ENCODE measurements around the gene GSTO1. TPM values are rescaled to one million over a fixed set of nuclear protein-coding genes. Genes with fewer than 3 reads are reported as not detected.

The GSTO1 gene
- total and polyA plus RNA-seq, 2 of the 13 experiments (the other 11 are each of a cell fraction or from before 2014, with no cell fraction given), result 228 to 300 TPM

GRCh38 chr10:104255311-104255981 is 754 bp downstream of the GSTO1 start (continued):
- TF ChIP-seq MLX (CRISPR knock-in tag; IDR thresholded peaks at IDR 0.05) (0 out of 2 replicates have a peak, but pooled peaks have one; percentile 7), BCL6 (CRISPR knock-in tag; IDR thresholded peaks at IDR 0.05) (peak; percentile 31; the same call in 1 of the 2 replicates), ASH2L (IDR thresholded peaks at IDR 0.05; ENCODE audit: insufficient read length, low read depth, low read length) (peak; percentile 20), HNF4A (CRISPR knock-in tag; IDR thresholded peaks at IDR 0.05) (peak; percentile 41), KDM4B (CRISPR knock-in tag; IDR thresholded peaks at IDR 0.05) (no peak), DNMT1 (CRISPR knock-in tag; IDR thresholded peaks at IDR 0.05) (no peak), ZIK1 (CRISPR knock-in tag; IDR thresholded peaks at IDR 0.05; ENCODE audit: borderline replicate concordance, low read depth) (no peak), ZNF414 (CRISPR knock-in tag; IDR thresholded peaks at IDR 0.05) (no peak), ZNF12 (CRISPR knock-in tag; IDR thresholded peaks at IDR 0.05) (no peak), WIZ (CRISPR knock-in tag; IDR thresholded peaks at IDR 0.05) (no peak), MEF2D (CRISPR knock-in tag; IDR thresholded peaks at IDR 0.05) (no peak), POLR2G (IDR thresholded peaks at IDR 0.05; ENCODE audit: low read depth, low read length) (peak; percentile 62), ARNTL (CRISPR knock-in tag; IDR thresholded peaks at IDR 0.05) (no peak), ZNF720 (CRISPR knock-in tag; IDR thresholded peaks at IDR 0.05) (no peak), XRCC5 (optimal IDR thresholded peaks at IDR 0.05; ENCODE audit: low read length) (no peak), ZNF484 (CRISPR knock-in tag; IDR thresholded peaks at IDR 0.05; ENCODE audit: borderline replicate concordance, low read depth) (no peak)
- TF ChIP-seq, protein P1, sequence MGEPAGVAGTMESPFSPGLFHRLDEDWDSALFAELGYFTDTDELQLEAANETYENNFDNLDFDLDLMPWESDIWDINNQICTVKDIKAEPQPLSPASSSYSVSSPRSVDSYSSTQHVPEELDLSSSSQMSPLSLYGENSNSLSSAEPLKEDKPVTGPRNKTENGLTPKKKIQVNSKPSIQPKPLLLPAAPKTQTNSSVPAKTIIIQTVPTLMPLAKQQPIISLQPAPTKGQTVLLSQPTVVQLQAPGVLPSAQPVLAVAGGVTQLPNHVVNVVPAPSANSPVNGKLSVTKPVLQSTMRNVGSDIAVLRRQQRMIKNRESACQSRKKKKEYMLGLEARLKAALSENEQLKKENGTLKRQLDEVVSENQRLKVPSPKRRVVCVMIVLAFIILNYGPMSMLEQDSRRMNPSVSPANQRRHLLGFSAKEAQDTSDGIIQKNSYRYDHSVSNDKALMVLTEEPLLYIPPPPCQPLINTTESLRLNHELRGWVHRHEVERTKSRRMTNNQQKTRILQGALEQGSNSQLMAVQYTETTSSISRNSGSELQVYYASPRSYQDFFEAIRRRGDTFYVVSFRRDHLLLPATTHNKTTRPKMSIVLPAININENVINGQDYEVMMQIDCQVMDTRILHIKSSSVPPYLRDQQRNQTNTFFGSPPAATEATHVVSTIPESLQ (CRISPR knock-in tag; conservative IDR thresholded peaks at IDR 0.05), result no peak
- TF ChIP-seq, protein P2, sequence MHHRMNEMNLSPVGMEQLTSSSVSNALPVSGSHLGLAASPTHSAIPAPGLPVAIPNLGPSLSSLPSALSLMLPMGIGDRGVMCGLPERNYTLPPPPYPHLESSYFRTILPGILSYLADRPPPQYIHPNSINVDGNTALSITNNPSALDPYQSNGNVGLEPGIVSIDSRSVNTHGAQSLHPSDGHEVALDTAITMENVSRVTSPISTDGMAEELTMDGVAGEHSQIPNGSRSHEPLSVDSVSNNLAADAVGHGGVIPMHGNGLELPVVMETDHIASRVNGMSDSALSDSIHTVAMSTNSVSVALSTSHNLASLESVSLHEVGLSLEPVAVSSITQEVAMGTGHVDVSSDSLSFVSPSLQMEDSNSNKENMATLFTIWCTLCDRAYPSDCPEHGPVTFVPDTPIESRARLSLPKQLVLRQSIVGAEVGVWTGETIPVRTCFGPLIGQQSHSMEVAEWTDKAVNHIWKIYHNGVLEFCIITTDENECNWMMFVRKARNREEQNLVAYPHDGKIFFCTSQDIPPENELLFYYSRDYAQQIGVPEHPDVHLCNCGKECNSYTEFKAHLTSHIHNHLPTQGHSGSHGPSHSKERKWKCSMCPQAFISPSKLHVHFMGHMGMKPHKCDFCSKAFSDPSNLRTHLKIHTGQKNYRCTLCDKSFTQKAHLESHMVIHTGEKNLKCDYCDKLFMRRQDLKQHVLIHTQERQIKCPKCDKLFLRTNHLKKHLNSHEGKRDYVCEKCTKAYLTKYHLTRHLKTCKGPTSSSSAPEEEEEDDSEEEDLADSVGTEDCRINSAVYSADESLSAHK (CRISPR knock-in tag; IDR thresholded peaks at IDR 0.05; ENCODE audit: borderline replicate concordance), result no peak
- TF ChIP-seq, protein P3, sequence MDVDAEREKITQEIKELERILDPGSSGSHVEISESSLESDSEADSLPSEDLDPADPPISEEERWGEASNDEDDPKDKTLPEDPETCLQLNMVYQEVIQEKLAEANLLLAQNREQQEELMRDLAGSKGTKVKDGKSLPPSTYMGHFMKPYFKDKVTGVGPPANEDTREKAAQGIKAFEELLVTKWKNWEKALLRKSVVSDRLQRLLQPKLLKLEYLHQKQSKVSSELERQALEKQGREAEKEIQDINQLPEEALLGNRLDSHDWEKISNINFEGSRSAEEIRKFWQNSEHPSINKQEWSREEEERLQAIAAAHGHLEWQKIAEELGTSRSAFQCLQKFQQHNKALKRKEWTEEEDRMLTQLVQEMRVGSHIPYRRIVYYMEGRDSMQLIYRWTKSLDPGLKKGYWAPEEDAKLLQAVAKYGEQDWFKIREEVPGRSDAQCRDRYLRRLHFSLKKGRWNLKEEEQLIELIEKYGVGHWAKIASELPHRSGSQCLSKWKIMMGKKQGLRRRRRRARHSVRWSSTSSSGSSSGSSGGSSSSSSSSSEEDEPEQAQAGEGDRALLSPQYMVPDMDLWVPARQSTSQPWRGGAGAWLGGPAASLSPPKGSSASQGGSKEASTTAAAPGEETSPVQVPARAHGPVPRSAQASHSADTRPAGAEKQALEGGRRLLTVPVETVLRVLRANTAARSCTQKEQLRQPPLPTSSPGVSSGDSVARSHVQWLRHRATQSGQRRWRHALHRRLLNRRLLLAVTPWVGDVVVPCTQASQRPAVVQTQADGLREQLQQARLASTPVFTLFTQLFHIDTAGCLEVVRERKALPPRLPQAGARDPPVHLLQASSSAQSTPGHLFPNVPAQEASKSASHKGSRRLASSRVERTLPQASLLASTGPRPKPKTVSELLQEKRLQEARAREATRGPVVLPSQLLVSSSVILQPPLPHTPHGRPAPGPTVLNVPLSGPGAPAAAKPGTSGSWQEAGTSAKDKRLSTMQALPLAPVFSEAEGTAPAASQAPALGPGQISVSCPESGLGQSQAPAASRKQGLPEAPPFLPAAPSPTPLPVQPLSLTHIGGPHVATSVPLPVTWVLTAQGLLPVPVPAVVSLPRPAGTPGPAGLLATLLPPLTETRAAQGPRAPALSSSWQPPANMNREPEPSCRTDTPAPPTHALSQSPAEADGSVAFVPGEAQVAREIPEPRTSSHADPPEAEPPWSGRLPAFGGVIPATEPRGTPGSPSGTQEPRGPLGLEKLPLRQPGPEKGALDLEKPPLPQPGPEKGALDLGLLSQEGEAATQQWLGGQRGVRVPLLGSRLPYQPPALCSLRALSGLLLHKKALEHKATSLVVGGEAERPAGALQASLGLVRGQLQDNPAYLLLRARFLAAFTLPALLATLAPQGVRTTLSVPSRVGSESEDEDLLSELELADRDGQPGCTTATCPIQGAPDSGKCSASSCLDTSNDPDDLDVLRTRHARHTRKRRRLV (CRISPR knock-in tag; IDR thresholded peaks at IDR 0.05), result peak; percentile 59; the same call in 1 of the 2 replicates

All from HepG2 (cell line).